Stimulated activated naive CD4-positive, alpha-beta T cell treated with Interleukin-2 at 50 U/mL for 16 hours (primary cell): Measurements from ENCODE around the gene WBP2.

Source experiments
- DNase-seq: peaks from one replicate; lab custom pipeline; 2025; lab: John Stamatoyannopoulos, UW

The WBP2 gene

DNA sequence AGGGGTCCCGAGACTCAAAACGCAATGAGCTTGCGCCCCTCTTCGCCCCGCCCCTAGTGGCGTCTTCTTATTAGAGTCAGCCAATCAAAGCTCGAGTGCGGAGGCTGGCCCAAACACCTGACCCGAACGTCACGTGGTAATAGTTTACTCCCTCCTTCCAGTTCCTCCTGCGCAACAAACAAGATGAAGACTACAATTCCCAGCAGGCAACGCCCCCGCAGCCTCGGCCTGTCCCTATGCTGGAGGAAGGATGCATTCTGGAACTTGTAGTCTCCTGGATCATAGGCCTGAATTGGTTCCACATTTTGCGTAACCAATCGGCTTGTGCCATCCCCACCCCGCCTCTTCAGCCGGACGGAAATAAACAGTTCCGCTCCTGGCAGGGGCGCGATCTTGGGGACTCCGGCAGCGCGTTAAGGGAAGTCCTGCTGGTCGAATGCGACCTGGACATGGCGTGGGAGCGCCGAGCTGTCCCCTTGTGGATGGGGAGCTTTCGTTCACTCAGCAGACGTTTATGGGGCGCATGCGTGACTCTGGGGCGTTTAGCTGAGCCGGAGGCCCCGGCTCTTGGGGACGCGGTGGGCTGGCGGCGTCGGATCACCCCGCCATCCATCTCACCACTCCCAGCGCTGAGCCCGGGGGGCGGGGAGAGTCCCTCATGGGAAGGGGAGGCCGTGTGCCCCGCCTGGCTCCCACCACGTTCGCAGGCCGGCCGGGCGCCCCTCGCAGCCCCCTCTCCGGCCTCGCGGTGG, at the start of gene WBP2:
Gene WBP2 (minus strand): TSS at position 26 of the 752 bp plus-strand sequence. CDS start 38 bp downstream, outside the sequence.
- DNase-seq, result peak; percentile 99

DNA sequence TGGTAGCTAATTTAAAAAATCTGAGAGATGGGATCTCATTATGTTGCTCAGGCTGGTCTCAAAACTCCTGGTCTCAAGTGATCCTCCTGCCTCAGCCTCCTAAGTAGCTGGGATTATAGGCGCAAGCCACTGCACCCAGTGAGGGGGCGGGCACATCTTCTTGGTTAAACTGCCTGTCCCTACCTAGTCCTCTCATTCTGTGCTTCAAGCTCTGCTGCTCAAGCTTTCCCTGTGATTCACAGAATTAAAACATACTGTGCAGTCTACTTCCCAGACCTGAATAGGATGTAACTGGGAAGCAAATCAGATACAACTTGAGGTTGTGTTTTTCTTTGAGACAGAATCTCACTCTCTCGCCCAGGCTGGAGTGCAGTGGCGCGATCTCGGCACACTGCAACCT, 47.3 kb upstream of the WBP2 start:
- DNase-seq, result no peak

DNA sequence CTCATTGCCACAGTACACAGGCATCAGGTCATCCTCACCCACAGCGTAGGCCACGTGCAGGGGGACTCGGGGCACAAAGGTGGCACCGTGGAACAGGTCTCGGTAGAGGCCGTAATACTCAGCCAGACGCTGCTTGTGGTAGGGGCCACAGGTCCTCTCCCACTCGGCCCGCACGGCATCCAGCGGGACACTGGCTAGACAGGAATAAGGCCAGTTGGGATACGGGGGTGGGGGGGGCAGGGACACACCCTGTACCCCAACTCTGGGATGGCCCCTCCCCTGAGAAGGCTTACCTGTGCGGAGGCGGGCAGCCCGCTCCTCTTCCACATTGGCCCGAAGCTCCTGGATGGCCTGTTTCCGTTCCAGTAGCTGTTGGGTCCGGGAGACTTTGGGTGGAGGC, 46.6 kb upstream of the WBP2 start:
- no peak for DNase-seq

DNA sequence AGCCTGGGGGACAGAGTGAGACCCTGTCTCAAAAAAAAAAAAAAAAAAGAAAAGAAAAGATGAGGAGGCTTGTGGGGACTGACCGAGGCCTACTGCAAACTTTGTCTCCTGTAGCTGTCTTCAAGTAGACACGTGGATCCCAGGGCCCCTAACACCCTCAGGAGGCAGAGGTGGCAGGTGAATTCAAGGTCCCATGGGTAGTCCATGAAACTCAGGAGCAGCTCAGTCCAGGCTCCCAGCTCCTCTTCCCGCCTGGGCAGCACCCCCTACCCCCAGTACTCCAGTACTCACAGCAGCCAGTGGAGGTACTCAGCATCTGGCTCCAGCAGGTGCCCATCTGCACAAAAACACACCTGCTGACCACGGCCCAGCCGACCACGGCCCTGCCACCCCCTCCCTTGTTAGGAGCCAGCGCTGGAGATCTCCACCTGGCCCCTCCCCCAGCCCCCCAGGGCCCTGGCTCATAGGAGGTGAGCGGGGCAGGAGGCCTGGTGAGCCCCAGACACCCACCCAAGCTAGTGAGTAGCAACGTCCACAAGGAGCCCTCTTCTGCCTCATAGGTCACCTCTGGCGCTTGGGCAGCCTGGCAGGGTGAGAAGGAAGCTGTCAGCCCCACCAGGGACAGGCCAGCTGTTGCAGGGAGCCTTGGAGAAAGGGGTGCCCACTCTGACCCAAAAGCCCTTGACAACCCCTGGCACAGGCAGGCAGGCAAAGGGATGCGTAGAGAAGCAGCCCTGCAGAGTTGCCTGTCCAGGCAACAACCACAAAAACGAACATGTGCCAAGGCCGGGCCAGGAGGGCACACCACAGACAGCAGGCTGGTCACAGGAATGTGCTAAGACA, 45.8 kb upstream of the WBP2 start:
- no peak for DNase-seq

DNA sequence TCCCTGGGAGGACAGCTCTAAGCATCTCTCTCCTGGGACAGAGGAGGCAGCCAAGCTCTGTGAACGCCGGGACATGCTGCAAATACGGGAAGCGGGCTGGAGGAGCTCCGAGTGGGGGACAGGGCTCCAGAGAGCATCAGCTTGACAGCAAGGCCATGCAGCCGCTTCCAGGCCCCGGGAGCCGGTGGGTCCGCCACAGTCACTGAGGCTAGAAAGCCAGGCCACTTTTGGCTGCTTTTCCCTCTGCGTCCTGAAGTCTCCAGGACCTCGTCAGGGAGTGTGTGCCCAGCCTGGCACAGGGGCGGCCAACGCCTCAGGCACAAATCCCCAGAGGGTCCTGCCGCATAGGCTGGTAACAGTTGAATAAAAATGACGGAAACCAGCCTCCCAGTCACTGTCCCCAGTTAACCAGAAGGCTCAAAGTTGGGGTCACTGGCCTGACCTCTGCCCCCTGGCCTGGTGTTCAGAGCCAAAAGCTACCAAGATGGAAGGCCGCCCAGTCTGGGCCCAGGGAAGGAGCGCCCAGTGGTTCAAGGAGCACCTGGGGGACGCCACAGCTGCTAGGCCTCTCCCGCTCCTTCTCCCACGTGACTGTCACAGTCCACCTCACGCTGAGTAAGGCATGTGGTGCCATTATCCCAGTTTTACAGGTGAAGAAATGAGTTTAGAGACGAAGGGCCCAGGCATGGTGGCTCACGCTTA, 44.8 kb upstream of the WBP2 start:
- DNase-seq, result no peak

DNA sequence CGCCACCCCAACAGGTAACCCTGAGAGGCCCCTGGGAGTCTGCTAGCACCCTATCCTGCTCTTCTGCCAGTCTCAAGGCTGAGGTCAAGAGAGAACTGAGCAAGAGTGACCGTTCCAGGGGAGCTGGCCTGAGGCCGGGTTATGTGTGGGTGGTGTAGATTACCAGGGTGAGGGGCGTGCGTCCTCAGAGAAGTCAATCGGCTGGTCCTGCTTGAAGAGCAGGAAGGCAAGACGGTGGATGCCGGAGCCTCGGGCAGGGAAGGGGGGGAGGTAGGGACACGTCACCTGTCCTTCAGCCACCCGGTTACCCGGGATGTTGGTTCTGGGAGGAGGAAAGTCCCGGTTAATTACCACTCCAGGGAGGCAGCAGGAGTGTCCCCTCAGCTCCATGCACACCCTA, 44.2 kb upstream of the WBP2 start:
- no peak for DNase-seq

DNA sequence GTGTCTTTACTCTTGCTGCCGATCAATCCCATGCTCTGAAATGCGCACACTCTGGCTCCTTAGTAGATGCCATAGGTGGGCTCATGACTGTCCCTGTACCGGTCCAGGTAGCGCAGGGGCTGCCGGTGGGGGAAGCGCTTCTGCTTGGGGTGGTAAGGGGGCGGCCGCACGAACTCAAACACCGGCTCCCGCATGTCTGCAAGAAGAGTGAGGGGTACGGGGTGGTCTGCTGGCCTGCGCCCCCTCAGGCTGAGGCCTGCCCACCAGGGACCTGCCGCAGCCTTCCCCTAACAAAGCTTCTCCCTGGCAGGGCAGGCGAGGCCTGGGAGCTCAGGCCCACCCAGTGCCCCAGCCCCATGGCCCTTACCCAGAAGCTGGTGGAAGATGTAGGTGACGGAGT, 43.7 kb upstream of the WBP2 start:
- no peak for DNase-seq

DNA sequence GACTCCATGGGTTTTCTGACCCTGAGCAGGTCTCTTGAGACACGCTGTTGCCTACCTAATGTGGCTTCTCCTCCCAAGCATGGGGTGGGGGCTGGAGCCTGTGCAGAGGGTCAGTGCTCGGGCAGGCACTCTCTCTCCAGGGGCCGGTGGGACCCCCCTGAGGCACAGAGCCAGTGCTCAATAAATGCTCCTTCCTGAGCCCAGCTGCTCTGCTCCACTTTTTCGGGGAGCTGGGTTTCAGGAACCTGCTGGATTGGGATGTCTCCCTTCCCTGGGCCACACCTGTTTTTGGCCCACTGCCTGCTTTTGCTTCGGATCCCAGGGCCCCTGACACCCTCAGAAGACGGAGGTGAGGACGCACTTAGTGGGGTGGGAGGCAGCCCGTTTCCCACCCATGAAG, 42.9 kb upstream of the WBP2 start:
- no peak for DNase-seq

DNA sequence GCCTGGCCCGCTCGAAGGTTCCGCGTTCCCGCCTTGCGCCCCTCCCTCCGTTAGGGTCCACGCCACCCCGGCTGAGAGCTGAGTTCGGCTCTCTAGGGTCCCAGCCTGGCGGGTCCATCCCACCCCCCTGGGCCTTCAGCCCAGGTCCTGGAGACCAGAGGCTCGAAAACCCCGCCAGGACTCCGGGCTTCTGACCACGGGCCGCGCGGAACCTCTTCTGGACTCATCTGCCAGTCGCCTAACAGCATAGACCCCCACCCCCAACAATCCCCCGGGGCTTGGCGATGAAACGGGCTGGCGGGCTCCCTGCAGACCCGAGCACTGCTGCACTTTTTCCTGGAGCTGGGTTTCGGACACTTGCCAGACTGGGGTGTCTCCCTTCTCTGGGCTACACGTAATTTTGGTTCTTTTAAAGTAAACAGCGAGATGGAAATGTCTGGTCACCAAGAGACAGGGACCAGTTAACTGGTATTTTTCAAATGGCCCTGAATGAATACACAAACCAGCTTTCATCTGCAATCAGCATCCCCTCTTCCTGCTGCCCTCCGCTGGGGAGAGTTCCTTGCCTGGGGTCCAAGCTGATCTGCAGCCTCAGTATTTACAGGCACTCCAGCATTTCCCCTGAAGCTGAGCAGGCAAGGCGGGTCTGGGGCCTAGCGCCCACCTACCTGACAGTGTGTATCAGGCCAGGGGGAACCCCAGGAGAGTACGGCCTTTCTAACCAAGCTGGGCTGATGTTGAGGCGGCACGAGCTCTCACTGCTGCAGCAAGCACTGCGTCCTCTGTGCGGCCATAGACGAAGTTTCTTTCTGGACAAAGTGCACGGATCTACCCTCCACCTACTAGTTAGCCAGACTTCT, 42.3 kb upstream of the WBP2 start:
- DNase-seq, result no peak

DNA sequence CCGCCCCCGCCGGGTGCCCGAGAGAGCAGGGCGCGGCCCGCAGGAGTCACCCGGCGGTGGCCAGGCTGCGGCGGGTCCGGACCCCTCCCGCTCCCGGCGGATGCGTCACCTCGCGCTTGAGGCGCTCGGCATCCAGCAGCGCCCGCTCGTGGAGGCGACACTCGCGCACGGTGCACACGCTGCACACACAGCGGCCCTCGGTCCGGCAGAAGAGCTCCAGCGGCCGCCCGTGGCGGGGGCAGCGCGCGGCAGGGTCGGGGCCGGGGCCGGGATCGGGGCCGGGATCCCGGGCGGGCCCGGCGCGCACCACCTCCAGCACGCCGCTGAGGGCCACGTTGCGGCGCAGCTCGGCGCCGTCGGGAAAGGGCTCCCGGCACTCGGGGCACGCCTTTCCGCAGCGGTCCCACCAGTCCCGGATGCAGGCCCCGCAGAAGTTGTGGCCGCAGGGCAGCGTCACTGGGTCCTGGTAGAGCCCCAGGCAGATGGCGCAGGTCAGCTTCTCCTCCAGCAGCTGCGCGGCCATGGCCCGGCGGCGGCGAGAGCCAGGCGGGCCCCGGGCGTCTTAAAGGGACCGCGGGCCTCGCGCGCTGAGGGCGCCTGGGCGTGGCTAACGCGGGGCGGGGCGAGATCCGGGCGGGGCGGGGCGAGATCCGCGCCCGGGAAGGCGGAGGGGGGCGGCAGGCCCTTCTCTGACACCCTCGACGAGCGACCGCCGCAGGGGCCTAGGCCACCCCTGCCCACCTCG, 41.5 kb upstream of the WBP2 start, which contains the start of gene TRIM65:
Gene TRIM65 (minus strand): TSS at position 537 of the 745 bp plus-strand sequence. CDS start 14 bp downstream, at position 523.
- DNase-seq, result peak; percentile 74

DNA sequence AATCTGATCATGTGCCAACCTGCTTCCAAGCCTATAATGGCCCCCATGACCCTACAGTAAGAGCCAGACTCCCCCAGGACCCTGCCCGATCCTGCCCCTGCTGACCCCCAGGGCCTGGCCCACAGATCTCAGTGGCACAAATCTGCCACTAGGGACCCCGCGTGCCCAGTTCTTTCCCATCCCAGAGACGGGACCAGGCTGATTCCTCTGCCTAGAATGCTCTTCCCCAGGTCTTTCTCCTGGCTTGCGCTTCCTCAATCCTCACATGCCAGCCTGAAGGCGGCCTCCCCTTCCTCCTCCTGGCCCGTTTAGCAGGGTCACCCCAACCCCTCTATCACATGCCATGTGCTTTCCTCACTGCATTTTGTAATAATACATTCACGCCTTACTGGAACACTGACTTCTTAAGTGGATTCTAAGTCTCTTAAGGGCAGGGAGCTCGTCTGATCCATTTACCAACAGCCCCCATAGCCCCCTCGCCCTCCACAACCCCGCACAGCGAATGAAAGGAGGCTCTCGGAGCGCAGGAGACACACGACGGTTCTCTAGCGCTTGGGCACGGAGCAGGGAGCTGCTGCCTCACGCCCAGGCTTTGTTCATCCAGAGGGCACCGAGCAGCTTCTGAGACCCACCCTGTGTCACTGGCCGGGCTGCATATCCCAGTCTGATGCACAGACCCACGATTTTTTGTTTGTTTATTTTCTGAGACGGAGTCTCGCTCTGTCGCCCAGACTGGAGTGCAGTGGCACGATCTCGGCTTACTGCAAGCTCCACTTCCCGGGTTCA, 40.4 kb upstream of the WBP2 start:
- DNase-seq, result no peak

DNA sequence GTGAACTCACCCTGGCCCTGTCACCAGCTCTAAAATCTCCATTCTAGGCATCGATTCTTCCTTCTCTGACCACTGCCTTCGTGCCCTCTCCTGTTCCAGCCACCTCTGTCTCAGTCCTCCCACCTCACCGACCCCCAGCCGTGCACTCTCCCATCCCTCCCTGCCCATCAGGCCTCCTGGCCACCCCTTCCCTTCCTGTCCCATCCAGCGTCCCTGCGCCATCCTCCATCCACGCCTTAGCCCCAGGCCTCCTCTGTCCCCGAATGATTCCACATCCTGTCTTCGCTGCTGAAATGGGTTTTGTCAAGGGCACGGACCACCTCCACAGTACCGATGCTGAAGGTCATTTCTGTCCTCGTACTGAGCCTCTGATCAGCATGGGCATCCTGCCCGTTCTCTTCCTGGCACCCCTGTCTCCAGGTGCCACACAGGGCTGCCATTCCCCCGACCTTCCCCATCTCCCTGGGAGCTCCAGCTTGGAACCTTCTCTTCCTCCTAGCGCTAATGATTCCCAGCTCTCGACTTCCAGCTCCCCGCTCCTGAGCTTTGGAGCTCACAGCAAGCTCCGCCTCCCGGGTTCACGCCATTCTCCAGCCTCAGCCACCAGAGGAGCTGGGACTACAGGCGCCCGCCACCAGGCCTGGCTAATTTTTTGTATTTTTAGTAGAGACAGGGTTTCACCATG, 39.1 kb upstream of the WBP2 start:
- no peak for DNase-seq

DNA sequence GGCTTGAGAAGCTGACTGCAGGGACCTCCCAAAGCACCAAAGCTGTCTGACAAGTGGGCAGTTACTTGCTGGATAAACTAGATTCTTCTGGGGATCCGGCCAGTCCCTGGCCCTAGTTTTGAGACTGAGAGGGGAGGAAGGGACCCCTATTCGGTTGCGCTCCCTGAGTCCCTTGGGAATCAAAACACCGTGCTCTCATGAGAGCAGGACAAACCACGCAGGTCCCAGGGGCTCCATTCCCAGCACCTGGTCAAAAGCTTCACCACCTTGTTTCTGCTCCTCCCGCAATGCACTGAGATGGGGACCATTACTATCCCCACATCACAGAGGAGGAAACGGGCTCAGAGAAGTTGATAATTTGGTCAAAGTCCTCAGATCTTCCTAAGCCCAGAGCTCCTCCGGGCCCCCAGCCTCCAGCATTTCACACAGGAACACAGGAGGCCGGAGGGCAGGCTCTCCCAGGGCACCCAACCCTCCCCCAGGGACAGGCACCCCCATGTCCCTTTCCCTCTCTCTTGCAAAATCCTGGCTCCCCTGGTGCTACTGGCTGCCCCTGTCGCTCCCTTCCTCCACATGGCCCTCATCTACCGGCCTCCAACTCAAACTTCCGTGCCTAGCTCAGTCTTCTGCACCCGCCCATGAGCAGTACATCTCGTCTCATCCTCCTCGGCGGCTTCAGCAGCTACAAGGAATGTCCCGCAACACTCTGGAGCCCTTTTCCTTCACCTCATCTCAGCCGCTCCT, 38.3 kb upstream of the WBP2 start:
- no peak for DNase-seq

DNA sequence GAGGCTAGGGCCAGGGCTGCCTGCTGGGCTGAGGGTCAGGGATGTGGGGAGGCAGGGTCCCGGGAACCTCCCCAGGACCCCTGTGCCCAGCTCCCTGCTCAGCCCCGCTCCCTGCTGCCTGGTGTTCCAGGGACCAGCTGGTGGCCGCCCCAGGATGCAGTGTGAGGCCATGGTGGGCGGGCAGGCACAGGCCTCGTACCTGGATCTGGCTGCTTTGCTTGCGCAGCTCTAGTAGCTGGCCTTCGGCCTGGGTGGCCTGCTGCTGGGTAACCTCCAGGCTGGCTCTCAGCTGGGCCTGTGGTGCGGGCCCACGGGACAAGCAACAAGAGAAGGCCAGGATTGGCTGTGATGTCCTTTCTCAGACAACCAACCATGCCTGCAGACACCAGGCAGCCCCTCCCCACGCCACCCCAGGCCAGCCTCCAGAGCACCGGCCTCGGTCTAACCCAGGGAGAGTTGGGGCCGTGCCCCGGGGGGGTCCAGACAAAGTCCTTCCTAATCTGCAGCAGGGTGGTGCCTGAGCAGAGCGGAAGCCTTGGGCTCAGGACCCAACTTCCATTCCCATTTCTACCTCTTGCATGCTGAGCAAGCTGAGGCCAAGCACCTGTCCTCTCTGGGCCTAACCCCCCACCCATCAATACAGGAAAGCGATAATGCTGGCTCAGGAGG, 37.6 kb upstream of the WBP2 start:
- DNase-seq, result no peak

DNA sequence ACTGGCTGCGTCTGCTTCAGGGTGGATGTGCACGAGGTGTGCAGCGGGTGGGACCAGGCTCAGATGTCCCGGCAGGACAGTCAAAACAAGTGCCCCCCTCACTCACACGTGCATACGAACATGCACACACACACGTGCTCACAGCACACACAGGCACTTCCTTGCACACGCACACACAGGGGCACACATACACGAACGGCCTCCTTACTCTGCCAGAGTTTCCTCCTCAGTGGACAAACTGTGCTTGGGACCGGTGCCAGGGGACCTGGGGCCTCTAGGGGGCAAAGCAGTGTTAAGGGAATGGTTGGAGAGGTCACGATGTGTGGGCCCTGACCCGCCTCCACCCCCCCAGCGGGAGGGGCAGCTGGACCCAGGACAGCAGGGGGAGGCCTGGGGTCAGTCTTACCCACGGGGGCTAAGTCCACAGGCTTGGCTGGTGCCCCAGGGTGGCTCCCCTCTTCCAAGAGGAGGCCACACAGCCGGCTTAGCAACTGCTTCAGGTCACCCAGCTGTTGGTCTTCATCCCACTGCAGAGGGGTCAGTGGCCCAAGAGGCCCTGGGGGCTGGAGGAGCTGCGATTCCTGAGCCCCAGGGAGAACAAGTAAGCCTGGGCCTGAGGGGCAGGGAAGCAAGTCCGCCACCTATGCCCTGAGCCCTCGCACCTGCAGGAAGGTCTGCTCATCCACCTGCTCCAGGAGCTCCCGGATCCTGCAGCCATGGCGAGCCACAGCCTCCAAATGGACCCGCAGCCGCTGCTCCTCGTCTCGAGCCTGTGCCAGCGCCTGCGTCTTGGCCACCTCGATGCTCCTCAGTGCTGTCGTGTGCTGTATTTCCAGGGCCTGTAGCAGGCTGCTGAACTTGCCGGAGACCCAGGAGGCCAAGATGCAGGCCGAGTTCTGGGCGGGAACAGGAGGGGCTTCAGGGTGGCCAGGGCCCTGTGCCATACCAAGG, 36.7 kb upstream of the WBP2 start:
- no peak for DNase-seq

DNA sequence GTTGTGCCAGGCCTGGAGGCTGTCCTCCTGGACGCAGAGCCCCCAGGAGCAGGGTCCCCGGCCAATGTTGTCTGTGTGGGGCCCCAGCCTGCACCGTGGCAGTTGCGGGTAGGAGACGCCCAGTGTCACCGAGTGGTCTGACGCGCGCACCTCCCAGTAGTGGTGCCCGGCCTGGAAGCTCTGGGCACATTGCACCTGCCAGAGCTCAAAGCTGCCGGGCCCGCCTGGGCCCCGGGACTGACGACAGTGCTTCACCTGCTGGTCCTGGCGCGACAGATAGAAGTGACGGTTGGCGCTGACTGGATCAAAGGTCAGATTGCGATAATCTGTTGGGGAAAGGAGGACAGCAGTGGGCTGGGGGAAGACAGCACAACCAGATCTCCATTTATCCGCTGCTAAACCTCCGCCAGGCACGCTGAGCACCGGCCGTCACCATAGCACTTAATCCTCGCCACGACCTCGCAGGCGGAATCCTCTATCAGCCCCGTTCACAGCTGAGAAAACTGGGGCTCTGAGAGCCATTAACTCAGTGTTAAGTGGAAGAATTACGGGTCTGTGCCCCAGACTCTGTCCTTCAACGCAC, 36.0 kb upstream of the WBP2 start:
- DNase-seq, result no peak

DNA sequence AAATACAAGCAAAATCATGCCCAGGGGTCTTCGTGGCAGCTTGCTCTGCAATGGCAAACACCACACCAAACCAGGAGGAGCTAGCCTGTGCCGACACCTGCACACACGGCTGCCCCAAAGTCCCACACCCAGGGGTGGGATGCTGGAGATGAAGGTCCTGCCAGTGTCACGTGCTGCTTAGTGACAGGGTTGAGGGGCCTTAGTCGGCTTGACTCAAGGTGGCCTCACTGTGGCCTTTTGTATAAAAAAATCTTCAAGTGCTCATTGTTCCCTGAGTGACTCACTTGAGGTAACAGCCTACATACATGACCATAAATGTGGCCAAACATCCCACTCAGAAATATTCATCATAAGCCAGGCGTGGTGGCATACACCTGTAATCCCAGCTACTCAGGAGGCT, 34.3 kb upstream of the WBP2 start:
- DNase-seq, result no peak
